Lower leg skin (tissue), 4 donors: Measurements from ENCODE around the gene RAD51B. TPM values are rescaled to one million over a fixed set of nuclear protein-coding genes. Genes with fewer than 3 reads are reported as not detected.

Experiments used
- DNase-seq, 2 donors: peaks; one replicate each; pipeline ENCODE4 v3.0.0-alpha.2; 2019; ENCODE audit warnings: low spot score in 2 of 2
- H3K4me3 ChIP-seq: fragments of 200-600 bp; sonication (generic); 2 replicates; pipeline ENCODE4 v1.5.1; 2017; ENCODE audit warnings: mild to moderate bottlenecking, low read depth; ENCODE audit not compliant: poor library complexity, severe bottlenecking
- POLR2A ChIP-seq, 2 donors: fragments of 450-650 bp; IDR thresholded peaks; one replicate each; pipeline ENCODE4 v1.6.1; 2016 to 2017; ENCODE audit warnings: antibody characterized with exemption in 2 of 2, mild to moderate bottlenecking in 1 of 2, moderate library complexity in 1 of 2
- WGBS, 2 donors: methylation state at CpG; one replicate each; pipeline ENCODE4 v1.1.5; 2018; 5-methylcytosine and 5-hydroxymethylcytosine counted together
- intact Hi-C: fragments of 100-400 bp; cut with DNase I; formaldehyde crosslinking; loops from one replicate; pipeline ENCODE4 v1.15.0; 2023; ENCODE audit warnings: low total_unique reads
- total RNA-seq, 4 donors: library from RNA; depleted of rRNA; stranded (reverse); fragments of >200 nt; gene quantifications; one replicate each; pipeline ENCODE4 v1.1.0, GENCODE V29; 2016
- TF ChIP-seq, protein P1 (sequence below), 3 donors: fragments of 450-650 bp; IDR thresholded peaks; one replicate each; pipeline ENCODE4 v1.5.1; 2016; ENCODE audit warnings: antibody characterized with exemption in 3 of 3, mild to moderate bottlenecking in 3 of 3, moderate library complexity in 2 of 3

RAD51B gene
- total RNA-seq, 4 donors from 2014 or later = 6.1 to 27.2 (median 13.6) TPM

- 85 to 86% methylated on average over 4 of the region's 4 CpGs for WGBS, 2 donors
- no peak for DNase-seq
- intact Hi-C loops = no loop called here
- TF ChIP-seq, protein P1, sequence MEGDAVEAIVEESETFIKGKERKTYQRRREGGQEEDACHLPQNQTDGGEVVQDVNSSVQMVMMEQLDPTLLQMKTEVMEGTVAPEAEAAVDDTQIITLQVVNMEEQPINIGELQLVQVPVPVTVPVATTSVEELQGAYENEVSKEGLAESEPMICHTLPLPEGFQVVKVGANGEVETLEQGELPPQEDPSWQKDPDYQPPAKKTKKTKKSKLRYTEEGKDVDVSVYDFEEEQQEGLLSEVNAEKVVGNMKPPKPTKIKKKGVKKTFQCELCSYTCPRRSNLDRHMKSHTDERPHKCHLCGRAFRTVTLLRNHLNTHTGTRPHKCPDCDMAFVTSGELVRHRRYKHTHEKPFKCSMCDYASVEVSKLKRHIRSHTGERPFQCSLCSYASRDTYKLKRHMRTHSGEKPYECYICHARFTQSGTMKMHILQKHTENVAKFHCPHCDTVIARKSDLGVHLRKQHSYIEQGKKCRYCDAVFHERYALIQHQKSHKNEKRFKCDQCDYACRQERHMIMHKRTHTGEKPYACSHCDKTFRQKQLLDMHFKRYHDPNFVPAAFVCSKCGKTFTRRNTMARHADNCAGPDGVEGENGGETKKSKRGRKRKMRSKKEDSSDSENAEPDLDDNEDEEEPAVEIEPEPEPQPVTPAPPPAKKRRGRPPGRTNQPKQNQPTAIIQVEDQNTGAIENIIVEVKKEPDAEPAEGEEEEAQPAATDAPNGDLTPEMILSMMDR (IDR thresholded peaks at IDR 0.05) = no peak
- TF ChIP-seq POLR2A (IDR thresholded peaks at IDR 0.05) = no peak
- H3K4me3 ChIP-seq = no peak overlapping the region
These were observed 69.9 kb downstream of the RAD51B start for GRCh38 chr14:67889455-67889854.

- 95 to 100% methylated on average over 1 of the region's 1 CpG for WGBS, 2 donors
- DNase-seq = no peak
- TF ChIP-seq POLR2A (IDR thresholded peaks at IDR 0.05) = no peak
- TF ChIP-seq, protein P1 (IDR thresholded peaks at IDR 0.05) = no peak
- no peak overlapping the region for H3K4me3 ChIP-seq
- intact Hi-C loops = no loop called here
These were observed 73.0 kb downstream of the RAD51B start for GRCh38 chr14:67892466-67893100.

- TF ChIP-seq, protein P1 (IDR thresholded peaks at IDR 0.05) = no peak
- no peak for TF ChIP-seq POLR2A (IDR thresholded peaks at IDR 0.05)
- WGBS, 2 donors = 46 to 66% methylated on average over 1 of the region's 1 CpG
- intact Hi-C loops = no loop called here
- no peak for DNase-seq
- no peak overlapping the region for H3K4me3 ChIP-seq
These were observed 80.7 kb downstream of the RAD51B start for GRCh38 chr14:67900231-67900630.

DNA sequence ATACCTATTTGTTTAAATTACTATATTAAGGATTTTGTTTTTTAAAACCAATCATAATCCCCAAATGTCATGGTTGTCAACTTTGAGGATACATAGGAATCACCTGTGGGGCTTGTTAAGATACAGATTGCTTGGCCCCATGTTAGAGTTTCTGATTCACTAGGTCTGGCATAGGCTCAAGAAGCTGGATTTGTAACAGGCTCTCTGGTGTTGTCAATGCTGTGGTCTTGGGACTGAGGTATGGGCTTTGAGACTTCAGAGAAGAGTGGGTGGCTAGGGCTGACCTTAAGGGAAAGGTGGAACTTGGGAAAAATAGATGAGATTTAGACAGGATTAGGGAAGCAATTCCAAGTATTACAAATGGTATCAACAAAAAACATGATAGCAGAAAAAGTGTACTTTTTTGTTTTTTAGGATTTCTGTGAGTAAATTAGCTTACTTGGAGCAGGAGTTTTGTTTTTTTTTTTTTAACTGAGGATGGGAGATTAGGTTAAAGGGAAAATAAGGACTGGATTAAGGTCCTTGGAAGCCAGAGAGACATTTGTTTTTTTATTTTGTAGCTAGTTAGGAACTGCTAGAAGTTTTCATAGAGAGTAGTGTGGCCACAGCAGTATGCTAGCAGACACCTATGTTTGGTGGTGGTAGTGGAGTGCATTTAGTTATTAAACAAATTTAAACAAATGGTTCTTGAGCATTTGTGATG is 88.6 kb downstream of the RAD51B start:
- intact Hi-C loops = no loop called here
- no peak overlapping the region for H3K4me3 ChIP-seq
- no peak for DNase-seq
- TF ChIP-seq, protein P1 (IDR thresholded peaks at IDR 0.05) = no peak
- no peak for TF ChIP-seq POLR2A (IDR thresholded peaks at IDR 0.05)

- H3K4me3 ChIP-seq = no peak overlapping the region
- no peak for TF ChIP-seq POLR2A (IDR thresholded peaks at IDR 0.05)
- TF ChIP-seq, protein P1 (IDR thresholded peaks at IDR 0.05) = no peak
- WGBS, 2 donors = 53 to 57% methylated on average over 2 of the region's 2 CpGs
- intact Hi-C loops = no loop called here
- no peak for DNase-seq
These were observed 92.0 kb downstream of the RAD51B start for GRCh38 chr14:67911562-67911961.
